ENCODE results near the gene ZNF132. TPM values are rescaled to one million over a fixed set of nuclear protein-coding genes. Genes with fewer than 3 reads are reported as not detected.
"Not testable (repeated sequence)": the region's sequence is repeated elsewhere in the genome, so short reads cannot be mapped to it uniquely, and the experiment has no call there.

ZNF132 gene
- total RNA-seq, 1 donor, result 10.1 TPM

GRCh38 chr19:58453743-58454142 lies 13.8 kb upstream of the ZNF132 start:
- H3K27me3 ChIP-seq (ENCODE audit: insufficient read depth, low read length), result no peaks in the 10 kb centered on the region
- no peak overlapping the region for H3K4me3 ChIP-seq (ENCODE audit: insufficient read depth, low read length)
- TF ChIP-seq, protein P1, sequence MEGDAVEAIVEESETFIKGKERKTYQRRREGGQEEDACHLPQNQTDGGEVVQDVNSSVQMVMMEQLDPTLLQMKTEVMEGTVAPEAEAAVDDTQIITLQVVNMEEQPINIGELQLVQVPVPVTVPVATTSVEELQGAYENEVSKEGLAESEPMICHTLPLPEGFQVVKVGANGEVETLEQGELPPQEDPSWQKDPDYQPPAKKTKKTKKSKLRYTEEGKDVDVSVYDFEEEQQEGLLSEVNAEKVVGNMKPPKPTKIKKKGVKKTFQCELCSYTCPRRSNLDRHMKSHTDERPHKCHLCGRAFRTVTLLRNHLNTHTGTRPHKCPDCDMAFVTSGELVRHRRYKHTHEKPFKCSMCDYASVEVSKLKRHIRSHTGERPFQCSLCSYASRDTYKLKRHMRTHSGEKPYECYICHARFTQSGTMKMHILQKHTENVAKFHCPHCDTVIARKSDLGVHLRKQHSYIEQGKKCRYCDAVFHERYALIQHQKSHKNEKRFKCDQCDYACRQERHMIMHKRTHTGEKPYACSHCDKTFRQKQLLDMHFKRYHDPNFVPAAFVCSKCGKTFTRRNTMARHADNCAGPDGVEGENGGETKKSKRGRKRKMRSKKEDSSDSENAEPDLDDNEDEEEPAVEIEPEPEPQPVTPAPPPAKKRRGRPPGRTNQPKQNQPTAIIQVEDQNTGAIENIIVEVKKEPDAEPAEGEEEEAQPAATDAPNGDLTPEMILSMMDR (IDR thresholded peaks at IDR 0.05; ENCODE audit: extremely low read depth, low read depth, low read length), result no peak
- no peak for DNase-seq (ENCODE audit: insufficient read length, low spot score, missing footprints)
- no peak overlapping the region for H2AFZ ChIP-seq (ENCODE audit: low read length)
- no peak overlapping the region for H3K4me2 ChIP-seq (ENCODE audit: insufficient read depth, low read length)
- peaks cover 17% of the 10 kb centered on the region for H3K36me3 ChIP-seq (ENCODE audit: insufficient read depth, low read length)
- H3K79me2 ChIP-seq (ENCODE audit: insufficient read depth, low read length), result peaks cover 2% of the 10 kb centered on the region
- no peak overlapping the region for H3K27ac ChIP-seq (ENCODE audit: low read depth, low read length)
- peaks cover 6% of the 10 kb centered on the region for H3K4me1 ChIP-seq (ENCODE audit: insufficient read depth, low read length)
- no peaks in the 10 kb centered on the region for H4K20me1 ChIP-seq (ENCODE audit: insufficient read depth, low read length)
- no peaks in the 10 kb centered on the region for H3K9me3 ChIP-seq (ENCODE audit: low read depth, low read length)

DNA sequence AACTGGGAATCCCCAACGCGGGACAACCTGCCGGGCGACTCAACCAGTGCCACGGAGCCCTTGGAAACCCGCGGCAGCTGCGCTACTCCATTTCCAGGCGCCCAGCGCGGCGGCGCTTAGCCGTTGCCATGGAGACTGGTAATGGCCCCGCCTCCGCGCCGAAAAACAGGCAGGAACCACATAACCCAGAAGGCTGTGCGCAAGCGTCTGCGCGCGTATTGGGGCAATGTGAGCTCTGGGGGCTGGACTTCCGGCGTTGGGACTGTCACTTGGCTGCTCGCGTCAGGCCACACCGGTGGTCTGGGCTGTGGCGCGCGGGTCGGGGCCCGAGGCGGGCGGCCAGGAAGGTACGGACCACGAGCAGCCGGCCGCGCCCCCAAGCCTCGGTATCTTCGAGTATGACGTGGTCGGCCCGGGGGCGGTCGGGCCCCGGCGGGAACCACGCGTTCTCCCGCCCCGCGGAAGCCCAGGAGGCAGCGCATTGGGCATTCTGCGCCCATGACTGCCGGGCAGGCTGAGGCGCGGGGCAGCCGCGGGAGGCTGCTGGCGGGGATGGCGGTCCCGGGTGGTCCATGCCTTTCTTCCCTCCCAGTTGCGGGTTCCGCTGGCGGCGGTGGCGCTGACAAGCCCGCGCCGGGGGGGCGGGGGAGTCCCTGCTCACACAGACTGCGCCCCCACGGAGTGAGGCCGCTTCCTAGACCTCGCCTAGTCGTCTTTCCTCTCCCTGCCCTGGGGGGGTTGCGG lies 11.6 kb upstream of the ZNF132 start, which contains the start of gene ZNF324B:
Gene ZNF324B (plus strand): TSS at position 265 of the 744 bp plus-strand sequence. CDS start 2,080 bp downstream, outside the sequence.
- Histone ChIP-seq H3K9me3 (ENCODE audit: low read depth, low read length) (no peaks in the 10 kb centered on the region), H3K27me3 (ENCODE audit: insufficient read depth, low read length) (no peaks in the 10 kb centered on the region), H3K79me2 (ENCODE audit: insufficient read depth, low read length) (peaks cover 2% of the 10 kb centered on the region), H3K4me1 (ENCODE audit: insufficient read depth, low read length) (peaks cover 6% of the 10 kb centered on the region), H4K20me1 (ENCODE audit: insufficient read depth, low read length) (no peaks in the 10 kb centered on the region), H3K27ac (ENCODE audit: low read depth, low read length) (peak within 1 kb of the TSS; percentile 41), H3K4me3 (ENCODE audit: insufficient read depth, low read length) (peak within 1 kb of the TSS; percentile 92), H2AFZ (ENCODE audit: low read length) (peak within 1 kb of the TSS; percentile 97), H3K36me3 (ENCODE audit: insufficient read depth, low read length) (peaks cover 15% of the 10 kb centered on the region), H3K4me2 (ENCODE audit: insufficient read depth, low read length) (peak within 1 kb of the TSS; percentile 96)
- TF ChIP-seq, protein P1 (IDR thresholded peaks at IDR 0.05; ENCODE audit: extremely low read depth, low read depth, low read length), result no peak
- peak; percentile 99 for DNase-seq (ENCODE audit: insufficient read length, low spot score, missing footprints)

- Histone ChIP-seq H3K4me1 (ENCODE audit: insufficient read depth, low read length) (peaks cover 6% of the 10 kb centered on the region), H3K79me2 (ENCODE audit: insufficient read depth, low read length) (peaks cover 2% of the 10 kb centered on the region), H3K4me2 (ENCODE audit: insufficient read depth, low read length) (peak overlapping the region; percentile 96), H4K20me1 (ENCODE audit: insufficient read depth, low read length) (no peaks in the 10 kb centered on the region), H3K4me3 (ENCODE audit: insufficient read depth, low read length) (peak overlapping the region; percentile 92), H3K36me3 (ENCODE audit: insufficient read depth, low read length) (peaks cover 11% of the 10 kb centered on the region), H3K27ac (ENCODE audit: low read depth, low read length) (no peak overlapping the region), H3K9me3 (ENCODE audit: low read depth, low read length) (no peaks in the 10 kb centered on the region), H2AFZ (ENCODE audit: low read length) (peak overlapping the region; percentile 97), H3K27me3 (ENCODE audit: insufficient read depth, low read length) (no peaks in the 10 kb centered on the region)
- TF ChIP-seq, protein P1 (IDR thresholded peaks at IDR 0.05; ENCODE audit: extremely low read depth, low read depth, low read length), result no peak
- DNase-seq (ENCODE audit: insufficient read length, low spot score, missing footprints), result no peak
These were observed 11.0 kb upstream of the ZNF132 start for GRCh38 chr19:58450856-58451357.

- H2AFZ ChIP-seq (ENCODE audit: low read length); H3K4me3 ChIP-seq (ENCODE audit: insufficient read depth, low read length); H3K79me2 ChIP-seq (ENCODE audit: insufficient read depth, low read length); H3K4me2 ChIP-seq (ENCODE audit: insufficient read depth, low read length); H3K4me1 ChIP-seq (ENCODE audit: insufficient read depth, low read length); DNase-seq (ENCODE audit: insufficient read length, low spot score, missing footprints); H3K9me3 ChIP-seq (ENCODE audit: low read depth, low read length); H4K20me1 ChIP-seq (ENCODE audit: insufficient read depth, low read length); H3K27ac ChIP-seq (ENCODE audit: low read depth, low read length); H3K27me3 ChIP-seq (ENCODE audit: insufficient read depth, low read length): not testable (repeated sequence)
- H3K36me3 ChIP-seq (ENCODE audit: insufficient read depth, low read length), result peaks cover 11% of the 10 kb centered on the region
These were observed 10.0 kb upstream of the ZNF132 start for GRCh38 chr19:58449980-58450379.

DNA sequence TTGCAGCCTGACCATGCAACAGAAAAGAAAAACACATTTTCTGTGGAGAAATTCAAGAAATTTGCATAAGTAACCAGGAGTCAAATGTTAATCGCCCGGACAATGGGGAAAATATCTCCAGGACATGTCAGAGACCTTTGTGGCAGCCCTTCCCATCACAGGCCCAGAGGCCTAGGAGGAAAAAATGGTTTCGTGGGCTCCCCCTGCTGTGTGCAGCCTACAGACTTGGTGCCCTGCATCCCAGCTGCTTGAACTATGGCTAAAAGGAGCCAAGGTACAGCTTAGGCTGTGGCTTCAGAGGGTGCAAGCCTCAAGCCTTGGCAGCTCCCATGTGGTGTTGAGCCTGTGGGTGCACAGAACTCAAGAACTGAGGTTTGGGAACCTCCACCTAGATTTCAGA lies 8.9 kb upstream of the ZNF132 start:
- H2AFZ ChIP-seq (ENCODE audit: low read length); H3K79me2 ChIP-seq (ENCODE audit: insufficient read depth, low read length); H3K9me3 ChIP-seq (ENCODE audit: low read depth, low read length); H3K36me3 ChIP-seq (ENCODE audit: insufficient read depth, low read length); H3K4me2 ChIP-seq (ENCODE audit: insufficient read depth, low read length); H3K27me3 ChIP-seq (ENCODE audit: insufficient read depth, low read length); H3K27ac ChIP-seq (ENCODE audit: low read depth, low read length); DNase-seq (ENCODE audit: insufficient read length, low spot score, missing footprints); H4K20me1 ChIP-seq (ENCODE audit: insufficient read depth, low read length); H3K4me3 ChIP-seq (ENCODE audit: insufficient read depth, low read length); H3K4me1 ChIP-seq (ENCODE audit: insufficient read depth, low read length): not testable (repeated sequence)

DNA sequence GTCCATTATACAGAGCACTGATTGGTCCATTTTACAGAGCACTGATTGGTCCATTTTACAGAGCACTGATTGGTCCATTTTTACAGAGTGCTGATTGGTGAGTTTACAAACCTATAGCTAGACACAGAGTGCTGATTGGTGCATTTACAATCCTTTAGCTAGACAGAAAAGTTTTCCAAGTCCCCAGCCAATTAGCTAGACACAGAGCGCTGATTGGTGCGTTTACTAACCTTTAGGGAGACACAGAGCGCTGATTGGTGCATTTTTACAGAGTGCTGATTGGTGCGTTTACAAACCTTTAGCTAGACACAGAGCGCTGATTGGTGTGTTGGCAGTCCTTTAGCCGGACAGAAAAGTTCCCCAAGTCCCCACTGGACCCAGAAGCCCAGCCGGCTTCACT lies 3.0 kb upstream of the ZNF132 start:
- H3K27ac ChIP-seq (ENCODE audit: low read depth, low read length); H3K36me3 ChIP-seq (ENCODE audit: insufficient read depth, low read length); H3K27me3 ChIP-seq (ENCODE audit: insufficient read depth, low read length); H4K20me1 ChIP-seq (ENCODE audit: insufficient read depth, low read length); H3K4me2 ChIP-seq (ENCODE audit: insufficient read depth, low read length); H3K9me3 ChIP-seq (ENCODE audit: low read depth, low read length); H2AFZ ChIP-seq (ENCODE audit: low read length); H3K4me3 ChIP-seq (ENCODE audit: insufficient read depth, low read length); DNase-seq (ENCODE audit: insufficient read length, low spot score, missing footprints): not testable (repeated sequence)
- peaks cover 12% of the 10 kb centered on the region for H3K4me1 ChIP-seq (ENCODE audit: insufficient read depth, low read length)
- peaks cover 16% of the 10 kb centered on the region for H3K79me2 ChIP-seq (ENCODE audit: insufficient read depth, low read length)

Measured in osteoblast (primary cell).